GM23248 (cell line): ENCODE data around the gene ADAMTS17.

Experiments used
- EZH2 ChIP-seq: fragments of 200-600 bp; sonication (generic); IDR thresholded peaks from 2 replicates; pipeline ENCODE4 v1.6.1; 2018; ENCODE audit warnings: antibody characterized with exemption, mild to moderate bottlenecking; ENCODE audit not compliant: insufficient read depth, poor library complexity, severe bottlenecking
- EZH2phosphoT487 ChIP-seq: fragments of 200-600 bp; sonication (generic); IDR thresholded peaks from 2 replicates; pipeline ENCODE4 v1.6.1; 2018; ENCODE audit warnings: antibody characterized with exemption, moderate library complexity, mild to moderate bottlenecking, low read depth; ENCODE audit not compliant: insufficient read depth

DNA sequence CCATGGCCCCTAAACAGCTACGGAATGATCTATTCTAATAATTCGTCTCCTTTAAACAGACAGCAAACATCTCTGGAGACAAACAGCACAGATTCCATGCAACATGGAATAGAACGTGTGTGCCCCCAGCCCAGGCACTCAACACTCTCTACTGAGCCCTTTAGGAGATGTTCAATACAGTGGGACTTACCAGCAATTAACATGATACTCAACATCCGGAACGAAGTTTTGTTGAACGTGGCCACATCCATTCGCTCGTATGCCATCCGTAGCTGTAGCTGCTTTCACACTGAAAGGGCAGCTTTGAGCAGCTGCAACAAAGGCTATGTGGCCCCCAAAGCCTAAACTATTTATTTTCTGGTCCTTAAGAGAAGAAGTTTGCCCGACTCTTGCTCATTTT, 3.5 kb downstream of the ADAMTS17 start:
- no peak for TF ChIP-seq EZH2phosphoT487
- TF ChIP-seq EZH2: no peak
